Kidney epithelial cell (primary cell): ENCODE results near the gene CSGALNACT2. TPM values are rescaled to one million over a fixed set of nuclear protein-coding genes. Genes with fewer than 3 reads are reported as not detected.

ENCODE experiments used
- DNase-seq: peaks from one replicate; pipeline ENCODE4 v3.0.0-alpha.2; 2010; ENCODE audit warnings: low read depth
- H3K27me3 ChIP-seq: 2 replicates; pipeline ENCODE4 v1.6.0; 2011; ENCODE audit warnings: low read length; ENCODE audit not compliant: control insufficient read depth, insufficient read depth
- H3K36me3 ChIP-seq: 2 replicates; pipeline ENCODE4 v1.5.1; 2011; ENCODE audit warnings: low read length; ENCODE audit not compliant: control insufficient read depth, insufficient read depth
- H3K4me3 ChIP-seq: 2 replicates; pipeline ENCODE4 v1.5.1; 2011; ENCODE audit warnings: low read depth, mild to moderate bottlenecking, control low read depth, low read length
- total RNA-seq: library from RNA; depleted of rRNA; stranded (reverse); fragments of >200 nt; gene quantifications from 2 replicates; pipeline ENCODE4 v1.2.3, GENCODE V29; 2015
- TF ChIP-seq, protein P1 (sequence below): IDR thresholded peaks from 2 replicates; pipeline ENCODE4 v1.5.1; 2011; ENCODE audit warnings: mild to moderate bottlenecking, moderate library complexity, low read length, control low read depth, inconsistent platforms; ENCODE audit not compliant: insufficient read depth, poor library complexity, severe bottlenecking

The CSGALNACT2 gene
- total RNA-seq, 1 donor from 2014 or later = 17.3 TPM

DNA sequence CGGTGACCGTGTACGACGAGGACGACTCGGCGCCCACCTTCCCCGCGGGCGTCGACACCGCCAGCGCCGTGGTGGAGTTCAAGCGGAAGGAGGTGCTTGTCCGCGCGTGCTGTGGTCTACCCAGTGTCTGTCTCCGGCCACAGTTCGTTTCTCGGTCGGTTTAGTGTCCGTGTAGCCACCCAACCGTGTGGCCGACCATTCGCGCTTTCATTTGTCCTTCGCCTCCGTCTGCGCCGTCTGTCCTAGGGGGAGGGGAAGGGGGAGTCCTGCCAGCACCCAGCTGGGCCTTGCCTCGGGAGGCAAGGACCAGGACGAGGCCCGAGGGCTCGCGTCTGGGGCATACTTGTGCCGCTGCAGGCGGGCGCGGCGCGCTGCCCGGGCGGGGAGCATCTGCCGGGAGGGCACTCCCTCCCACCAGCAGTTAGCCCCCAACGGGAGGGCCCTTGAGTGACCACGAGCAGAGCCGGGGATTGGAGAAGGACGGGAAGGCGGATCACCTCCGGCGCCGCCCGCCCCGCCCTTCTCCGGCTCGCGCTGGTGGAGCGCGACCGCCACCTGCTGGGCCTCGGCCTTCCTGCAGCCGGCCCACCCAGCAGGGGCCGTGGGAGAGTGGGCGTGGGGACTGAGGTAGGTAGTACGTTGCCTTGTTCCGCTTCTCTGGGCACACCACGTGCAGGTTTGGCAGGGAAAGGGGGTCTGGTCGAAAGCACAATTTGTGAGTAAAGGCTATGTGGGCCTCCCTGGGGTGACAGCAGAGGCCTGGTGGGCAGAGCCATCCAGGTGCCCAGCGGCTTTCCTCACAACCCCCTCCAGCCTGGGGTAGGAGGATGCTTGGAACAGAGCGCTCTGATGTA lies 32.9 kb upstream of the CSGALNACT2 start:
- TF ChIP-seq, protein P1, sequence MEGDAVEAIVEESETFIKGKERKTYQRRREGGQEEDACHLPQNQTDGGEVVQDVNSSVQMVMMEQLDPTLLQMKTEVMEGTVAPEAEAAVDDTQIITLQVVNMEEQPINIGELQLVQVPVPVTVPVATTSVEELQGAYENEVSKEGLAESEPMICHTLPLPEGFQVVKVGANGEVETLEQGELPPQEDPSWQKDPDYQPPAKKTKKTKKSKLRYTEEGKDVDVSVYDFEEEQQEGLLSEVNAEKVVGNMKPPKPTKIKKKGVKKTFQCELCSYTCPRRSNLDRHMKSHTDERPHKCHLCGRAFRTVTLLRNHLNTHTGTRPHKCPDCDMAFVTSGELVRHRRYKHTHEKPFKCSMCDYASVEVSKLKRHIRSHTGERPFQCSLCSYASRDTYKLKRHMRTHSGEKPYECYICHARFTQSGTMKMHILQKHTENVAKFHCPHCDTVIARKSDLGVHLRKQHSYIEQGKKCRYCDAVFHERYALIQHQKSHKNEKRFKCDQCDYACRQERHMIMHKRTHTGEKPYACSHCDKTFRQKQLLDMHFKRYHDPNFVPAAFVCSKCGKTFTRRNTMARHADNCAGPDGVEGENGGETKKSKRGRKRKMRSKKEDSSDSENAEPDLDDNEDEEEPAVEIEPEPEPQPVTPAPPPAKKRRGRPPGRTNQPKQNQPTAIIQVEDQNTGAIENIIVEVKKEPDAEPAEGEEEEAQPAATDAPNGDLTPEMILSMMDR = peak; percentile 82
- Histone ChIP-seq H3K36me3 (no peaks in the 10 kb centered on the region), H3K4me3 (peak overlapping the region; percentile 36), H3K27me3 (peaks cover 17% of the 10 kb centered on the region)
- DNase-seq = peak; percentile 9

DNA sequence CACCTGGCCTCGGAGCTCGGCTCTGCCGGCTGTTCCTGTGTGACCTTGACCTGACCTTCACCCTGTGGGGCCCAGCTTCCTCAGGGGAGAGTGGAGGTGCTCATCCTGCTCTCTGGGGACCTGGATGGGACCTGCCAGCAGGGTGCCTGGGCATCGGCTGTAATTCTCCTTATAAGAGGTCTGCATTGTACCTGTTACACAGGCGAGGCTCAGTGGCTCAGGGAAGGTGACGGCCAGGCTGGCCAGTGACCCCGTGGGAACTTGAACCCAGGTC lies 32.4 kb upstream of the CSGALNACT2 start:
- H3K4me3 ChIP-seq = no peak overlapping the region
- H3K36me3 ChIP-seq = no peaks in the 10 kb centered on the region
- TF ChIP-seq, protein P1 = no peak
- peaks cover 17% of the 10 kb centered on the region for H3K27me3 ChIP-seq
- DNase-seq = no peak

DNA sequence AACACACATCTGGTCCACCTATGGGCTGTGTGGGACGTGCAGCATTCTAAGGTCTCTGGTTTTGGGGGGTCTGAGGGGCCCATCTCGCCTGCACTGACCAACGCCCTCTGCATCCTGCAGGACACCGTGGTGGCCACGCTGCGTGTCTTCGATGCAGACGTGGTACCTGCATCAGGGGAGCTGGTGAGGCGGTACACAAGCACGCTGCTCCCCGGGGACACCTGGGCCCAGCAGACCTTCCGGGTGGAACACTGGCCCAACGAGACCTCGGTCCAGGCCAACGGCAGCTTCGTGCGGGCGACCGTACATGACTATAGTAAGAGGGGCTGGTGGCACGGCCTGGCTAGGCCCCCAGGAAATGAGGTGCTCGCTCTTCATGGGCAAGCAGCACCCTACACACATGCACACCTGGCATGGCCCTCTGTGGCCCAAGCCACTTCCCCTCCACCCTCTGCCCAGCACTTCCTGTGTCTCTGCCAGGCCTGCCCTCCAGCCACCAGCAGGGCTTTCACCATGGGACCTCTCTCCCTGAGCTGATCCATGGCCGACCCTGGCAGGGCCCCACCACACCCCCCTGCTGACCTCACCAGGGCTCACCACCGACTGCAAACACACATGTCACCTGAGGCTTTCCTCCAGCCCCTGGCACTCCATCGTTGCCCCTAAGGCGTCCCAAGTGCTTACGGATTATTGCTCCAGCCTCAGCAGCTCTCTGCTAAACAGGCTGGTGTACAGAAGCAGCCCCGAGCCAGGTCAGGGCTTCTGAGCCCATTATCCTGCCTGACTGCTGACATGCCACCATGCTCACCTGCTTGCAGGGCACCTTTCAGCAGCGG lies 31.8 kb upstream of the CSGALNACT2 start:
- TF ChIP-seq, protein P1 = no peak
- H3K36me3 ChIP-seq = no peaks in the 10 kb centered on the region
- peaks cover 17% of the 10 kb centered on the region for H3K27me3 ChIP-seq
- DNase-seq = no peak
- H3K4me3 ChIP-seq = no peak overlapping the region

DNA sequence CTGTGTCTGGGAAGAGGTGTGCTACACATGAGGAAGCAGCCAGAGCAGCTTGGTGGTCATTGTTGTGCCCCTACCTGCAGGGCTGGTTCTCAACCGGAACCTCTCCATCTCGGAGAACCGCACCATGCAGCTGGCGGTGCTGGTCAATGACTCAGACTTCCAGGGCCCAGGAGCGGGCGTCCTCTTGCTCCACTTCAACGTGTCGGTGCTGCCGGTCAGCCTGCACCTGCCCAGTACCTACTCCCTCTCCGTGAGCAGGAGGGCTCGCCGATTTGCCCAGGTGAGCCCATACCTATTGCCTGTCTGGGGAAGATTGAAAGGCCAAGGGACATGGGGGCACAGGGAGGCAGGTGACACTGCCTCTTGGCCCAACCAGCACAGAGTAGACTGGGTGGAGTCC lies 29.3 kb upstream of the CSGALNACT2 start:
- Histone ChIP-seq H3K4me3 (no peak overlapping the region), H3K36me3 (no peaks in the 10 kb centered on the region), H3K27me3 (peaks cover 10% of the 10 kb centered on the region)
- TF ChIP-seq, protein P1 = no peak
- no peak for DNase-seq

DNA sequence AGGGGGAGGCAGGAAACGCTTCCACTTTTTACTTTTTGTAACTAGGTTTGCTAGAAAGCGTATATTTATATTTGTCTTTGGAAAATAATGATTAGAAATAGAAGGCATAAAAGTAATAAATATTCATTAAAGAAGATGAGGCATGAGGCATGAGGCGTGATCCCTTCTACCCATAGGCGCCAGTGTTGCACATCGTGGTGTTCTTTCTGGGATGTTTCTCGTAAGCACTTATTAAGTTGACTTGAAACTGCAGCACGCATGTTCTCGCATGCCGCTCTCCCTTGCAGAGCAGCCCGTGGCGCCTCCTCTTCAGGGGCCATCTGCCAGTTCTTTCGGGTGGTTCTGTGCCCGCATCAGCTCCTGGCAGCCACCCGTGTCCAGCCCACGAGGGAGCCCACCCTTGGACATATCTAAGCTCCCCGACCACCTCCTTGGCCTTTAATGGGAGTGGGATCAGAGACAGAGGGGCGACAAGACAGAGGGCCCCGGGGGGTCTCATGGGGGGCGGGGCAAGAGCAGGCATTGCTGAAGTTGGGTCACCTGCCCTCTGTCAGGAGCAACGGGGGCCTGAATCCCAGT lies 28.5 kb upstream of the CSGALNACT2 start:
- Histone ChIP-seq H3K36me3 (no peaks in the 10 kb centered on the region), H3K4me3 (no peak overlapping the region), H3K27me3 (peaks cover 5% of the 10 kb centered on the region)
- TF ChIP-seq, protein P1 = no peak
- DNase-seq = no peak
